ENCODE data around the gene NPNT.

NPNT gene

DNA sequence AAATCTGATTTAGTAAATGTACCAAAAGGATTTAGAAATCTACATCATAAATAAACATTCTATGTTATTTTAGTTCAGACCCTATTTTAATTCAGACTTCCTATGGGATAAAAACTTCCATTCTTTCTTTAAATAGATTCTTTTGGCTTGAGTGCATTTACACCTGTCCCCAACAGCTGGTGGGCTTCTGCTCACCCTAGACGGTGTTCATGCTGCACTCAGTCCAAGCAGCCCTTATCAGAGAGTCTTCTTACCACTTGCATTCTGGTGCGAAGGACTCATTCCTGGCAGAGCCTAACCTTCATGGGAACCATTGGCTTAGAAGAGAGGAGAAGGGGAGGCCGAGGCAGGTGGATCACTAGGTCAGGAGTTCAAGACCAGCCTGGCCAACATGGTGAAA lies 57.3 kb downstream of the NPNT start:
- no peak overlapping the region for H2BK15ac ChIP-seq (replicated peaks; ENCODE audit: low read depth)
- H3K36me3 ChIP-seq (ENCODE audit: control insufficient read depth, insufficient read depth, low read length): no peaks in the 10 kb centered on the region
- no peaks in the 10 kb centered on the region for H3K79me1 ChIP-seq (ENCODE audit: low read length)
- WGBS (ENCODE audit: extremely low coverage, insufficient coverage, low lambda C conversion rate): no CpG with 5 or more reads among the region's 3 CpGs
- H3K27me3 ChIP-seq (ENCODE audit: insufficient read depth, low read length, poor library complexity): no peaks in the 10 kb centered on the region
- H3K9ac ChIP-seq (ENCODE audit: low read length): no peak overlapping the region
- no peak overlapping the region for H3K4me2 ChIP-seq (ENCODE audit: low read length)
- no peaks in the 10 kb centered on the region for H3K79me2 ChIP-seq (ENCODE audit: control insufficient read depth, insufficient read depth, low read length)
- no peak overlapping the region for H4K8ac ChIP-seq (ENCODE audit: low read depth, low read length)
- H3K4ac ChIP-seq (ENCODE audit: low read depth, low read length): no peak overlapping the region
- H3K56ac ChIP-seq (ENCODE audit: low read length): no peak overlapping the region
- no peak overlapping the region for H3K27ac ChIP-seq (ENCODE audit: low read depth, low read length)
- no peaks in the 10 kb centered on the region for H3K4me1 ChIP-seq (ENCODE audit: control insufficient read depth, low read depth, low read length)
- no peak overlapping the region for H2BK5ac ChIP-seq (ENCODE audit: low read length)
- no peak overlapping the region for H2BK120ac ChIP-seq (ENCODE audit: low read depth, low read length)
- H2AK5ac ChIP-seq (ENCODE audit: low read length): no peak overlapping the region
- no peak overlapping the region for H3K4me3 ChIP-seq (ENCODE audit: low read length)
- no peak overlapping the region for H3K18ac ChIP-seq (ENCODE audit: low read length)
- H3K23ac ChIP-seq (ENCODE audit: low read length): no peak overlapping the region
- H4K5ac ChIP-seq (ENCODE audit: low read length): no peak overlapping the region
- no peak for DNase-seq

DNA sequence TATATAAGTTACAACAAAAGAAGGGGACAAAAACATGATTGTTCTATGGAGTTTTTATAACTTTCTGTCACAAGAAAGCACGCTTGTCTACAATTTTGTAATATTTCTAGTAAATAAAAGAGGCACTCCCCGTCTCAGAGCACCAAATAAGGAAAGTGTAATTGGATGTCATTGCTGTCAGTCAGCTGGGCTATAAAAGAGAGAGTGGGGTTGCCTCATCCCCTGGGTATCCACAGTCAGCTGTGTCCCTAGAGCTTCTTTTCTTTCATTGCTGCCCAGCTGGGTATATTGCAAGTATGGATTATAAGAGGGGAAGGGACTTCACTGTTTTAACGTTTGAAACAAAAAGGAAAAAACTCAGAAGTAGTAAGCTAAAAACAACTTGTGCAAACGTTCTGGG lies 61.3 kb downstream of the NPNT start:
- H3K27ac ChIP-seq (ENCODE audit: low read depth, low read length): no peak overlapping the region
- DNase-seq: no peak
- H3K27me3 ChIP-seq (ENCODE audit: insufficient read depth, low read length, poor library complexity): no peaks in the 10 kb centered on the region
- no peak overlapping the region for H3K4ac ChIP-seq (ENCODE audit: low read depth, low read length)
- H3K9ac ChIP-seq (ENCODE audit: low read length): no peak overlapping the region
- no peak overlapping the region for H4K8ac ChIP-seq (ENCODE audit: low read depth, low read length)
- H2AK5ac ChIP-seq (ENCODE audit: low read length): no peak overlapping the region
- H3K56ac ChIP-seq (ENCODE audit: low read length): no peak overlapping the region
- no peak overlapping the region for H2BK5ac ChIP-seq (ENCODE audit: low read length)
- H3K79me2 ChIP-seq (ENCODE audit: control insufficient read depth, insufficient read depth, low read length): no peaks in the 10 kb centered on the region
- H3K4me3 ChIP-seq (ENCODE audit: low read length): no peak overlapping the region
- no peak overlapping the region for H3K18ac ChIP-seq (ENCODE audit: low read length)
- no peaks in the 10 kb centered on the region for H3K36me3 ChIP-seq (ENCODE audit: control insufficient read depth, insufficient read depth, low read length)
- no peak overlapping the region for H4K5ac ChIP-seq (ENCODE audit: low read length)
- H3K79me1 ChIP-seq (ENCODE audit: low read length): no peaks in the 10 kb centered on the region
- H2BK15ac ChIP-seq (replicated peaks; ENCODE audit: low read depth): no peak overlapping the region
- no peak overlapping the region for H2BK120ac ChIP-seq (ENCODE audit: low read depth, low read length)
- no peaks in the 10 kb centered on the region for H3K4me1 ChIP-seq (ENCODE audit: control insufficient read depth, low read depth, low read length)
- no CpG with 5 or more reads among the region's 4 CpGs for WGBS (ENCODE audit: extremely low coverage, insufficient coverage, low lambda C conversion rate)
- no peak overlapping the region for H3K4me2 ChIP-seq (ENCODE audit: low read length)
- H3K23ac ChIP-seq (ENCODE audit: low read length): no peak overlapping the region

DNA sequence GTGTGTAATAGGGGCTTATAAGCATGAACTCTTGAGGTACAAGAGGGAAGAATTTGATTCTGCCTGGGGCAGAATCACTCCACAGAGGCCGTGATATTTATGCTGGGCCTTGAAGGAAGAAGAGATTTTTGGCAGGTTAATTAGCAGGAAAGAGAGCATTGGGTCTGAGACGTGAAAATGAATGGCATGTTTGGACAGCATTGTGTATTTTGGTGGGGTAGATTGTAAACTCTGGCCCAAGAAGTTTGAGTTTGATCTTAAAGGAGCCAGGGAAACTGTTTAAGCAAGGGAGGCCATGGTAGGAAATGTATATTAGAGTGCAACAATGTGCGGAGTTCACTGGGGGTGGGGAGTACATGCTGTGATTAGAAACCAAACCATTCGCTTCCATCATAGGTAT lies 62.4 kb downstream of the NPNT start:
- Histone ChIP-seq H3K36me3 (ENCODE audit: control insufficient read depth, insufficient read depth, low read length) (no peaks in the 10 kb centered on the region), H3K23ac (ENCODE audit: low read length) (no peak overlapping the region), H4K5ac (ENCODE audit: low read length) (no peak overlapping the region), H4K8ac (ENCODE audit: low read depth, low read length) (no peak overlapping the region), H2AK5ac (ENCODE audit: low read length) (no peak overlapping the region), H3K4me1 (ENCODE audit: control insufficient read depth, low read depth, low read length) (no peaks in the 10 kb centered on the region), H3K9ac (ENCODE audit: low read length) (no peak overlapping the region), H3K27ac (ENCODE audit: low read depth, low read length) (no peak overlapping the region), H3K4me3 (ENCODE audit: low read length) (no peak overlapping the region), H2BK5ac (ENCODE audit: low read length) (no peak overlapping the region), H3K4me2 (ENCODE audit: low read length) (no peak overlapping the region), H2BK120ac (ENCODE audit: low read depth, low read length) (no peak overlapping the region), H3K79me2 (ENCODE audit: control insufficient read depth, insufficient read depth, low read length) (no peaks in the 10 kb centered on the region), H3K56ac (ENCODE audit: low read length) (no peak overlapping the region), H3K18ac (ENCODE audit: low read length) (no peak overlapping the region), H3K27me3 (ENCODE audit: insufficient read depth, low read length, poor library complexity) (no peaks in the 10 kb centered on the region), H3K79me1 (ENCODE audit: low read length) (no peaks in the 10 kb centered on the region), H3K4ac (ENCODE audit: low read depth, low read length) (no peak overlapping the region), H2BK15ac (replicated peaks; ENCODE audit: low read depth) (no peak overlapping the region)
- no peak for DNase-seq
- no CpG with 5 or more reads among the region's 4 CpGs for WGBS (ENCODE audit: extremely low coverage, insufficient coverage, low lambda C conversion rate)

DNA sequence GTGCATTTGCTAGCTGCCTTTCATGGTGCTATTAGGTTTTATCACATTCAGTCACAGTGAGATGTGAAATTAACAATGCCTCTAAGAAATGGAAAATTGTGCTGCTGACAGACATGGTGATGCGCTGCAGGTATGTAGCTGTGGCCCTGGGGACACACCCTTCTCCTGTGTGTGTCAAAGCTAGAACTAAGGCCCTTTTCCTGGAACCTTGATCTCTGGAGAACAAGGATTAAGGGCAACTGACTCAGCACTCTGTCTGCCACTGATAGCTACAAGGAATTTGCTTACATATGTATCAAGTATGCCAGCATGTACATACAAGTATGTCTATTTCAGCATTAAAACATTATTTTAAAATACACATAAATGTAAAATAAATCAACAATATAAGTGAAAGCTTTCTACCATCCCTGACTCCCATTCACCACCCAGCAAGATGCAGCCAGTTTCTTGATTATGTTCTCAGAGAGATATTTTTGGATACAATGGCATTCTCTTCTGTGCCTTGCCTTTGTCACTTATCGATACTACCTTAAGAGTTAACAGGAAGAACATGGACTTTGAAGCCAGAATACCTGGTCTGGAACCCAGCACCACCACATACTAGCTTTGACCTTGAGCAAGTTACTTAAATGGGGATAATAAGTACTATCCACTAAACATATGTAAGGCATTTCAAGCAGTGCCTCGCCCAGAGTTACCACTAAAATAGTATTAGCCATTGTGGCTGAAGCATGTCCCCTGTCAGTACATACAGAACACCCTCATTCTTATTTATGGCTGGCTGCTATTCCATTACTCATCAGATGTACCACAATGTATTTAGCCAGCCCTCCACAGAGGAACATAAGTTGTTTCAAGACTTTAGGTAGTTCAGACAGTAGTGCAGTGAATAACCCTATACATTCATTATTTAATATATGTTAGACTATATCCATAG lies 68.5 kb downstream of the NPNT start:
- H3K56ac ChIP-seq (ENCODE audit: low read length): no peak overlapping the region
- no peak overlapping the region for H2AK5ac ChIP-seq (ENCODE audit: low read length)

DNA sequence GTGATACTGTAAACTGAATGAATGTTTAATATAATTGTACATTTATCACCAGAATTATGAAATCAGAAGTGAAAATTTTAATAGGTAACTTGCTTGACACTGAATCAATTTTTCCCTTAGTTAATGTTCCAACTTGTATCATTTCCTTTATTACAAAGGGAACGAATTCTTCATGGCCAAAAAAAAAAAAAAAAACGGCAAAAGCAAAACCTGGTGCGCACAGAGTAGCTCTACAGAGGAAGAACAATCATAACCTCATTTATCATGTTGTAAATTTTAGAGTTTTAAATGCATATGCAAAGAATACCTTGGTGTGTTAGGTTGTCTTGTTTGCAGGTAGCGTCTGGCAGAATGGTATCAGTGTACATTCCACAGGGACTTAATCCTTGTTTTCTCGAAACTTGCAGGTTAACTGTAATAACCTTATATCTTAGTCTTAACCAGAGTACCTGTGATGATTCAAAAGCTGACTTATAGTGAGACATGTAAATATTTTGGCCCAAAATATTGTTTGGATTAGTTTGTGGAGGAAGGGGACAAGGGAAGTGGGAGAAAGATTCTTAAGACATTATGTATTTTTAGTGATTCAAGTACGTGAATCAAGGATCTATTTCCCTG lies 70.0 kb downstream of the NPNT start:
- no peaks in the 10 kb centered on the region for H3K79me1 ChIP-seq (ENCODE audit: low read length)
- no peaks in the 10 kb centered on the region for H3K4me1 ChIP-seq (ENCODE audit: control insufficient read depth, low read depth, low read length)
- no peak overlapping the region for H3K27ac ChIP-seq (ENCODE audit: low read depth, low read length)
- no peak overlapping the region for H2BK5ac ChIP-seq (ENCODE audit: low read length)
- H4K5ac ChIP-seq (ENCODE audit: low read length): no peak overlapping the region
- no peak overlapping the region for H4K8ac ChIP-seq (ENCODE audit: low read depth, low read length)
- H3K4me2 ChIP-seq (ENCODE audit: low read length): no peak overlapping the region
- no CpG with 5 or more reads among the region's 6 CpGs for WGBS (ENCODE audit: extremely low coverage, insufficient coverage, low lambda C conversion rate)
- H2BK120ac ChIP-seq (ENCODE audit: low read depth, low read length): no peak overlapping the region
- H2AK5ac ChIP-seq (ENCODE audit: low read length): no peak overlapping the region
- H3K56ac ChIP-seq (ENCODE audit: low read length): no peak overlapping the region
- no peak overlapping the region for H3K18ac ChIP-seq (ENCODE audit: low read length)
- H3K36me3 ChIP-seq (ENCODE audit: control insufficient read depth, insufficient read depth, low read length): no peaks in the 10 kb centered on the region
- no peak overlapping the region for H3K4me3 ChIP-seq (ENCODE audit: low read length)
- H3K4ac ChIP-seq (ENCODE audit: low read depth, low read length): no peak overlapping the region
- no peak overlapping the region for H3K23ac ChIP-seq (ENCODE audit: low read length)
- no peak overlapping the region for H3K9ac ChIP-seq (ENCODE audit: low read length)
- DNase-seq: no peak
- H2BK15ac ChIP-seq (replicated peaks; ENCODE audit: low read depth): no peak overlapping the region
- H3K79me2 ChIP-seq (ENCODE audit: control insufficient read depth, insufficient read depth, low read length): no peaks in the 10 kb centered on the region
- H3K27me3 ChIP-seq (ENCODE audit: insufficient read depth, low read length, poor library complexity): no peaks in the 10 kb centered on the region

More for the DNA sequence above, 68.5 kb downstream of the NPNT start:
- H3K18ac ChIP-seq (ENCODE audit: low read length): no peak overlapping the region
- no peaks in the 10 kb centered on the region for H3K79me1 ChIP-seq (ENCODE audit: low read length)
- no peak overlapping the region for H3K4me3 ChIP-seq (ENCODE audit: low read length)
- no peak overlapping the region for H4K8ac ChIP-seq (ENCODE audit: low read depth, low read length)
- H2BK15ac ChIP-seq (replicated peaks; ENCODE audit: low read depth): no peak overlapping the region
- no peaks in the 10 kb centered on the region for H3K79me2 ChIP-seq (ENCODE audit: control insufficient read depth, insufficient read depth, low read length)
- no CpG with 5 or more reads among the region's 3 CpGs for WGBS (ENCODE audit: extremely low coverage, insufficient coverage, low lambda C conversion rate)
- DNase-seq: no peak
- no peaks in the 10 kb centered on the region for H3K36me3 ChIP-seq (ENCODE audit: control insufficient read depth, insufficient read depth, low read length)
- no peak overlapping the region for H3K27ac ChIP-seq (ENCODE audit: low read depth, low read length)
- no peaks in the 10 kb centered on the region for H3K4me1 ChIP-seq (ENCODE audit: control insufficient read depth, low read depth, low read length)
- H3K23ac ChIP-seq (ENCODE audit: low read length): no peak overlapping the region
- no peak overlapping the region for H4K5ac ChIP-seq (ENCODE audit: low read length)
- no peaks in the 10 kb centered on the region for H3K27me3 ChIP-seq (ENCODE audit: insufficient read depth, low read length, poor library complexity)
- no peak overlapping the region for H3K9ac ChIP-seq (ENCODE audit: low read length)
- no peak overlapping the region for H2BK120ac ChIP-seq (ENCODE audit: low read depth, low read length)
- no peak overlapping the region for H3K4ac ChIP-seq (ENCODE audit: low read depth, low read length)
- no peak overlapping the region for H2BK5ac ChIP-seq (ENCODE audit: low read length)
- no peak overlapping the region for H3K4me2 ChIP-seq (ENCODE audit: low read length)
